Embryonic facial prominence (tissue), 1 donor: Measurements from ENCODE around the gene VAV3.

Source experiments
- DNase-seq: peaks from one replicate; pipeline ENCODE4 v3.0.0-alpha.2; 2016; ENCODE audit errors: extremely low spot score

VAV3 gene

GRCh38 chr1:107791348-107791747 is 173.6 kb downstream of the VAV3 start:
- DNase-seq = no peak

- DNase-seq = no peak
These were observed 175.0 kb downstream of the VAV3 start for GRCh38 chr1:107789817-107790524.

- DNase-seq = no peak
These were observed 176.5 kb downstream of the VAV3 start for GRCh38 chr1:107788206-107789202.

DNA sequence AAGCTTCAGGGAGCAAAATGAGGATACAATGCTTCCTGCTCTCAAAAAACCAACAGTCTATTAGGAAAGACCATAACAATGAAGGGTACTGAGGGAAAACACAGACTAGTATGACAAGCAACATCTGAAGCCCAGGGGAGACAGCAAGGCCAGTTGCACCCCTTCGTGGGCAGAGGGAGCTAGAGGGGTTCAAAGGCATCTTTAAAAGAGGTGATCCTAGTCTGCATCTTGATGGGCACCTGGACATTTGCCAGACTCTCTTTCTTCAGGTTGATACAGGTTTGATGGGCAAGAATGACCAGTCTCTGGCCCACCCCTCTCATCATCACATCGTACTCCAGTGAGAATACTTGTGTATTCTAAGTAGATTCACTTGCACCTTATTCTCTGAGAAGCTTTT is 177.7 kb downstream of the VAV3 start:
- no peak for DNase-seq

DNA sequence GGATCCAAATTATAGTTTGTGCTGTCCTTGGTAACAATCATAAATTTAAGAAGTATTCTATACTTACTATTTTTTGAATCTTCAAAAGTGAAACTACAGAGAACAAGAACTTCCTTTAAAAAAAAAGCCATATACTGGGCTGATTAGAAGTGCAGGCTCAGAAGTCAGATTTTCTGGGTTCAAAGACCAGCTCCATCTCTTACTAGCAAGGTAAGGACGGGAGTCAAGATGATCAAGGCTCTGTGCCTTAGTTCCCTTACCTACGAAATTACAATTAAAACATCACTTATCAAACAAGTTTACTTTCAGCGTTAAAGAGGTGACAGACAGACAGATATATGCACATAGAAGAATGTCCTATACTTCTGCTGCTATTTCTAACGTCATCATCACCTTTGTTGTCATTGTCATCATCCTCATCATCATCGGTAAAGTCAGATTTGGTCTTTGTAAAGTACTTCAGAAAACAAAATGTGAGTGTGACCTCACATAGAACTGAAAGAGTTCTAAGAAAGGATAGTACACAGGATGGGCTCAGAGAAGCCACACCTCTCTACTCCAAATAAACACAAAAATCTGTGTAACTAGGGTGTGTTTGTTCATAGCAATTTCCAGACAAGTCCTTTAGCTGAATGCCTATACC is 178.7 kb downstream of the VAV3 start:
- no peak for DNase-seq

DNA sequence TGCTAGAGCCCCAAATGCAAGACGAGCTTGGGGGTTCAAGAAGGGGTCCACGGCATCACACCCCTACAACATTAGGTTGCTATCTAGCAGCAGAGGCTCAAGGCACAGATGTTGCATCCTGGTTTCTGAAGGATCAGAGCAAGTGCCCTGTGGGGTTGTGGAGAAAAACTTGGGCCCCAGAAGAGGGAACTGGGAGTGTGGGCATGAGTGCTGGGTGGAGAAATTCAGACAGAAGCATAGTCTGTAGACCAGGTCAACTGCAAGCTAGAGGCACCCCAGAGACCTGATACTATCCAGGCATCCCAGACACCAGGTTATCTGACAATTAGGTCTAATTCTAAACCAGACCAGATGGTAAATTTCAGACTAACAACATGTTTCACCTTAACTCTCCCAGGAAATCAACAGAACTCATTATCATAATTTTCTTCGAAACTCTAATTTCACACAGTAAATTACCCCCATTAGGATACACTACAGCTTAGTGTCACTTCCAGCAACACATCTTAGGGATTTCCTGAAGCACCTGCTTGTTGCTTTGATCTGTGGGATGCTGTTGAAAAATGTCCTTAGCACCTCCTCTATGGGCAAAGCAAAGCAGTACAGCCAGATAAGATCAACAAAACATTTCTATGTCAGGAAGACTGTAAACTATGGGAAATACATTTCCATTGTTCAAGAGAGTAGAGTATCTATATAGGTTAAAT is 179.3 kb downstream of the VAV3 start:
- no peak for DNase-seq

DNA sequence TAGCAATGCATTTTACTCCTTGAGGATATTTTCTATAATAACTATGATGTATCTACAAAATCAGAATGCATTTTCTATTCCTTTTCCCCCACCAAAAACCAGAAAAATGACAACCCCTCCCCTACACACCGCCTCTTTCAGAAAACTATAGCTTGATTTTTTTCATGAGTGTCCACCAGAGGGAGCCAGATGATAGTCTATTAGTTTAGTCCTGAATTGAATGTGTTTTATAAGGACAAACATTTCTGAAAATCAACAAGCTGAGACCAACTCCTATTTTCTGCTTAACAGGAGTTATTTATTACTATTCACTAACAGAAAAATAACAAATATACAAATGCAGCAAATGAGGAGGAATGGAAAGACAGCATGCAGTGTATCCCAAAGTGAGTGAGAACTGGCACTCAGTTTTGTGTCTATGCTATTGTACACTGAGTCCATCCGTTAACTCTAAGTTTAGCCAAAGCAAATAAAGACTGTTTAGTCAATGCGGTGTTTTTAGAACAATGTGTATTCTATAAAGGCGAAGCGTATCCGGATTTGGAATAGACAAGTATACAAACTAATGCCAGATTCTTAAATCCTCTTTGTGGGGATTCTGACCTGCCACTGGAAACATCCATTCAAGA is 182.6 kb downstream of the VAV3 start:
- peak; percentile 49 for DNase-seq

- no peak for DNase-seq
These were observed 183.7 kb downstream of the VAV3 start for GRCh38 chr1:107781245-107781644.

GRCh38 chr1:107777664-107778047 is 187.3 kb downstream of the VAV3 start:
- no peak for DNase-seq

- DNase-seq = no peak
These were observed 187.9 kb downstream of the VAV3 start for GRCh38 chr1:107776900-107777663.

- no peak for DNase-seq
These were observed 193.6 kb downstream of the VAV3 start for GRCh38 chr1:107771377-107771776.

DNA sequence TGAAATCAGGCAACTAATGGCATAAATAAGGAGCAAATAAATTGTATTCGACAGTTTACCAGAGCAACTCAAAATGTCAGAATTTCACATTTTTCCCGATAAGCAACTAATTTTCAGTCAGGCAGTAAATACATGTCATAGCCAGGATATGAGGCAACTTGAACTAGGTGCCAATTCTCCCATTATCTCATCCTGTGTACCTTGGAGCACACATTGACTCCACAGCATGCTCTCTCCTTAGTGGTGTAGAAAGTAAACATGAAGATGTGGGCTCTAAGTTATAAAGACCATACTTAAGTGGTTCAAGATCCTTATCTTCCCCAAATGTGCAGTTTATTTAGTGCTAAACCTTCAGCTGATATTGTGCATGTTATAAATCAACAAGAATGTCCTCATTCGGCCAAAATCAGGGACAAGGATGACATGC is 197.8 kb downstream of the VAV3 start:
- no peak for DNase-seq

- DNase-seq = no peak
These were observed 198.4 kb downstream of the VAV3 start for GRCh38 chr1:107766533-107766932.

GRCh38 chr1:107762751-107763390 is 202.1 kb downstream of the VAV3 start:
- no peak for DNase-seq

- no peak for DNase-seq
These were observed 204.9 kb downstream of the VAV3 start for GRCh38 chr1:107760065-107760464.

GRCh38 chr1:107750364-107750959 is 214.5 kb downstream of the VAV3 start:
- peak; percentile 56 for DNase-seq

GRCh38 chr1:107748531-107748930 is 216.4 kb downstream of the VAV3 start:
- DNase-seq = peak; percentile 42

GRCh38 chr1:107741242-107741641 is 223.7 kb downstream of the VAV3 start:
- DNase-seq = no peak

- DNase-seq = no peak
These were observed 224.4 kb downstream of the VAV3 start for GRCh38 chr1:107740579-107740978.

DNA sequence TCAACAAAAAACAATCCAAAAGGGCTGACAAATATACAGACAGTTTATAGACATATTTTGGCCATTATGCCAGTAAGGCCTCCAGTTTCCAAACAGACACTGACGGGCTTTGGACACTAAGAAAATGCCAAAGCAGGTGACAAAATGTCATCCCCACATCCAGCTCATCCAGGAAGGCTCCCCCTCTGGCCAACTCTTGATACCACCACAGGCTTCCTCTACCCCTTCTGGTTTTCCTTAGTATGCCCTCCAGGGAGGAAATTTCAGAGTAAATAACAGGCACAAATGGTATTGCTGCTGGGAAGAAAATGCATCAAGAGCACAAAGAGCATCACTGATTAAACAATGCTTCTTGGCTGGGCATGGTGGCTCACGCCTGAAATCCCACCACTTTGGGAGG is 225.3 kb downstream of the VAV3 start:
- no peak for DNase-seq
